ENCODE measurements around the gene SPEG. TPM values are rescaled to one million over a fixed set of nuclear protein-coding genes. Genes with fewer than 3 reads are reported as not detected.

The SPEG gene
- total RNA-seq (1.3 TPM), polyA plus RNA-seq (19.8 TPM)
- long read RNA-seq, donor 1: 0 reads
- long read RNA-seq, donor 2: 0 reads
- long read RNA-seq, donor 3: 0 reads
- long read RNA-seq, donor 4: 0 reads
- long read RNA-seq, donor 5, partial matches to known transcripts: 0 of 1 reads
- long read RNA-seq, donor 5, other reads (novel, unspliced or antisense): 0 of 1 reads
- long read RNA-seq, donor 6: 0 reads
- long read RNA-seq, donor 7: 0 reads
- long read RNA-seq, donor 8: 0 reads
- long read RNA-seq, donor 9: 0 reads
- long read RNA-seq, donor 10: 0 reads

GRCh38 chr2:219434718-219435525 is at the start of gene SPEG:
Gene SPEG, plus strand, starts transcription at chr2:219434843. Its CDS starts 135 bp downstream, at chr2:219434978.
- 13% methylated on average over 77 of the region's 77 CpGs for WGBS
- H3K27ac ChIP-seq (ENCODE audit: low read depth in 1 of 2, low read length in 1 of 2): no peak within 1 kb of the TSS
- no peaks in the 10 kb centered on the region for H3K36me3 ChIP-seq (ENCODE audit: control insufficient read depth in 2 of 2, insufficient read depth in 2 of 2, low read length in 1 of 2)
- peaks cover 31 to 83% of the 10 kb centered on the region in 2 donors for H3K27me3 ChIP-seq (ENCODE audit: control insufficient read depth in 2 of 2, insufficient read depth in 1 of 2, low read length in 1 of 2)
- H3K4me3 ChIP-seq (ENCODE audit: low read length in 2 of 2): no peak within 1 kb of the TSS
- H3K4me1 ChIP-seq (ENCODE audit: control insufficient read depth in 2 of 2, insufficient read depth in 2 of 2, low read length in 2 of 2): peaks cover 0 to 2% of the 10 kb centered on the region in 2 donors
- no peaks in the 10 kb centered on the region for H3K9me3 ChIP-seq (ENCODE audit: control insufficient read depth in 2 of 2, insufficient read depth in 1 of 2, low read length in 1 of 2)
- DNase-seq (ENCODE audit: low read depth in 6 of 9, low spot score in 9 of 9): no peak

- Histone ChIP-seq H3K4me3 (ENCODE audit: low read length in 2 of 2) (no peak overlapping the region), H3K27ac (ENCODE audit: low read depth in 1 of 2, low read length in 1 of 2) (no peak overlapping the region), H3K4me1 (ENCODE audit: control insufficient read depth in 2 of 2, insufficient read depth in 2 of 2, low read length in 2 of 2) (peaks cover 11 to 12% of the 10 kb centered on the region in 2 donors), H3K36me3 (ENCODE audit: control insufficient read depth in 2 of 2, insufficient read depth in 2 of 2, low read length in 1 of 2) (peaks cover 36 to 40% of the 10 kb centered on the region in 2 donors), H3K9me3 (ENCODE audit: control insufficient read depth in 2 of 2, insufficient read depth in 1 of 2, low read length in 1 of 2) (no peaks in the 10 kb centered on the region), H3K27me3 (ENCODE audit: control insufficient read depth in 2 of 2, insufficient read depth in 1 of 2, low read length in 1 of 2) (no peaks in the 10 kb centered on the region)
- DNase-seq (ENCODE audit: low read depth in 6 of 9, low spot score in 9 of 9): no peak
- WGBS: 98% methylated on average over 2 of the region's 2 CpGs
These were observed 49.8 kb upstream of the SPEG start for GRCh38 chr2:219384859-219385258.

DNA sequence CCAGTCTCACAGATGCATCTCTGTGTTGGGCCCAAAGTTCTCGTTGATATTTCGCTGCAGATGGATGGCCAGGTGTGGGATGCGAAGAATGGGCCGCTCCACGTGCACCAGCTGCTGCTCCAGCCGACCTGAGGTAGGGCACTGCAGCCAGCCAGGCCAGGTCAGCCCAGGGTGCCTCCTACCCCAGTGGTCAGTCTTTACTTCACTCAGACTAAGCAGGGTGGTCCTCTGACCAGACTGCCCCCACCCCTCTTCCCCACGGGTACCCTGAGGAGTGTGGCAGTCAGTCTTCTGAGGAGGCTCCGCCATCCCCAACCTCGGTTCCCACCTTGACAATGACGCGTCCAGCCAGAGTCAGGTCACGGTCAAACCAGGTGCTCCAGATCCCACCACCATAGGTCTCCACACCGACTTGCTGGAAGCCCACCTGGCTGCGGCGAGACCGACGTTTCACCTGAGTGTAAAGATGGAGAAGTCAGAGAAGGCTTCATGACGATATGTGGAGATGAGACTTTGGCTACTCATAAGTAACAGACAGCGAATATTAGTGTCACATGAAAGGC is 48.6 kb upstream of the SPEG start:
- Histone ChIP-seq H3K4me3 (ENCODE audit: low read length in 2 of 2) (no peak overlapping the region), H3K36me3 (ENCODE audit: control insufficient read depth in 2 of 2, insufficient read depth in 2 of 2, low read length in 1 of 2) (peaks cover 31 to 40% of the 10 kb centered on the region in 2 donors), H3K27me3 (ENCODE audit: control insufficient read depth in 2 of 2, insufficient read depth in 1 of 2, low read length in 1 of 2) (no peaks in the 10 kb centered on the region), H3K9me3 (ENCODE audit: control insufficient read depth in 2 of 2, insufficient read depth in 1 of 2, low read length in 1 of 2) (peaks cover 0 to 4% of the 10 kb centered on the region in 2 donors), H3K4me1 (ENCODE audit: control insufficient read depth in 2 of 2, insufficient read depth in 2 of 2, low read length in 2 of 2) (peaks cover 11 to 12% of the 10 kb centered on the region in 2 donors), H3K27ac (ENCODE audit: low read depth in 1 of 2, low read length in 1 of 2) (no peak overlapping the region)
- 99% methylated on average over 19 of the region's 19 CpGs for WGBS
- DNase-seq (ENCODE audit: low read depth in 6 of 9, low spot score in 9 of 9): no peak

GRCh38 chr2:219386532-219387280 is 47.9 kb upstream of the SPEG start:
- peak overlapping the region in 1 of 2 donors; percentile 92 for H3K27ac ChIP-seq (ENCODE audit: low read depth in 1 of 2, low read length in 1 of 2)
- H3K27me3 ChIP-seq (ENCODE audit: control insufficient read depth in 2 of 2, insufficient read depth in 1 of 2, low read length in 1 of 2): no peaks in the 10 kb centered on the region
- peaks cover 0 to 4% of the 10 kb centered on the region in 2 donors for H3K9me3 ChIP-seq (ENCODE audit: control insufficient read depth in 2 of 2, insufficient read depth in 1 of 2, low read length in 1 of 2)
- WGBS: 57% methylated on average over 19 of the region's 19 CpGs
- peaks cover 27 to 39% of the 10 kb centered on the region in 2 donors for H3K36me3 ChIP-seq (ENCODE audit: control insufficient read depth in 2 of 2, insufficient read depth in 2 of 2, low read length in 1 of 2)
- peak overlapping the region; percentile 85 to 88 for H3K4me3 ChIP-seq (ENCODE audit: low read length in 2 of 2)
- DNase-seq (ENCODE audit: low read depth in 6 of 9, low spot score in 9 of 9): peak in 2 of 9 donors; percentile 18 to 23
- peaks cover 11 to 12% of the 10 kb centered on the region in 2 donors for H3K4me1 ChIP-seq (ENCODE audit: control insufficient read depth in 2 of 2, insufficient read depth in 2 of 2, low read length in 2 of 2)

DNA sequence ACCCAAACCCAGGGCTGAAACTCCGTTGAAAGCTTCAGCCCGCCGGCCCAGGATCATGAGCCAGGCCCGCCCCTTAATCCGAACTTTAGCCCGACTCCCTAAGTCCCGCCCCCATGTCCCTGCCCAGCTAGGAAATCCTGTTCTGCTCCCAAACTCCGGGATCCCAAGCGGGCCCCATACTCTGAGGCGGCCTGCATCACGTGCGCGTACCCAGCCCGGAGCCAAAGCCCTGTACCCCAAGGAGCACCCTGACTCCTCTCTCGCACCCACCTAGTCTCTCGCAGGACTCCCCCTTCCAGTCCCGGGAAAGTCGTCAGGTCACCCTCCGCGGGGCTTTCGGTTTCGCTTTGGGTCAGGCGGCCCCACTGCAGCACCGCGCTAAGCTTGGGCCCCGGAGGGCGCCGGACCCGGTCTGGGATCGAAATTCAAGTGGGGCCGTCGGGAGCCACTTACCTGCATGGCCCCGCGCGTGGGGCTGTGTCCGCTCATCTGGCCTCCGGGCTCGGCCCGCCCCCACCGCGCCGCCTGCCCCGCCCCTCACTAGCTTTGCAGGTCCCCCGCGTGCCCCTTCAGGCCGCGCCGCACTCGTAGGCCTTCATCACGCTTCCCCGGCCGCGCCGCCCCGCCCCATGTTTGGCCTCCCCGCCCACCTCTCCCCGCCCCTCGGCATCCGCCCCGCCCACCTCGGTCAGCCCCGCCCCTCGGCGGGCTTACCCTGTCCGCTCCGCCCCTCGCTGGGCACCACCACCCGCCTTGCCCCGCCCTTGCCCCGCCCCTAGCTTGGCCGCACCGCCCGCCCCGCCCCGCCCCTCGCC is 47.1 kb upstream of the SPEG start, which contains the start of gene DNPEP:
TSS of gene DNPEP (minus strand) at position 607 of the 815 bp plus-strand sequence. CDS start at position 489, 118 bp downstream.
- no peaks in the 10 kb centered on the region for H3K27me3 ChIP-seq (ENCODE audit: control insufficient read depth in 2 of 2, insufficient read depth in 1 of 2, low read length in 1 of 2)
- H3K4me1 ChIP-seq (ENCODE audit: control insufficient read depth in 2 of 2, insufficient read depth in 2 of 2, low read length in 2 of 2): peaks cover 11 to 12% of the 10 kb centered on the region in 2 donors
- peaks cover 0 to 4% of the 10 kb centered on the region in 2 donors for H3K9me3 ChIP-seq (ENCODE audit: control insufficient read depth in 2 of 2, insufficient read depth in 1 of 2, low read length in 1 of 2)
- peak within 1 kb of the TSS; percentile 90 to 92 for H3K27ac ChIP-seq (ENCODE audit: low read depth in 1 of 2, low read length in 1 of 2)
- DNase-seq (ENCODE audit: low read depth in 6 of 9, low spot score in 9 of 9): peak in 5 of 9 donors; percentile 60 to 90 (median 80)
- H3K4me3 ChIP-seq (ENCODE audit: low read length in 2 of 2): peak within 1 kb of the TSS; percentile 85 to 88
- H3K36me3 ChIP-seq (ENCODE audit: control insufficient read depth in 2 of 2, insufficient read depth in 2 of 2, low read length in 1 of 2): peaks cover 24 to 33% of the 10 kb centered on the region in 2 donors
- whole genome bisulfite sequencing: under 1% methylated on average over 76 of the region's 76 CpGs

DNA sequence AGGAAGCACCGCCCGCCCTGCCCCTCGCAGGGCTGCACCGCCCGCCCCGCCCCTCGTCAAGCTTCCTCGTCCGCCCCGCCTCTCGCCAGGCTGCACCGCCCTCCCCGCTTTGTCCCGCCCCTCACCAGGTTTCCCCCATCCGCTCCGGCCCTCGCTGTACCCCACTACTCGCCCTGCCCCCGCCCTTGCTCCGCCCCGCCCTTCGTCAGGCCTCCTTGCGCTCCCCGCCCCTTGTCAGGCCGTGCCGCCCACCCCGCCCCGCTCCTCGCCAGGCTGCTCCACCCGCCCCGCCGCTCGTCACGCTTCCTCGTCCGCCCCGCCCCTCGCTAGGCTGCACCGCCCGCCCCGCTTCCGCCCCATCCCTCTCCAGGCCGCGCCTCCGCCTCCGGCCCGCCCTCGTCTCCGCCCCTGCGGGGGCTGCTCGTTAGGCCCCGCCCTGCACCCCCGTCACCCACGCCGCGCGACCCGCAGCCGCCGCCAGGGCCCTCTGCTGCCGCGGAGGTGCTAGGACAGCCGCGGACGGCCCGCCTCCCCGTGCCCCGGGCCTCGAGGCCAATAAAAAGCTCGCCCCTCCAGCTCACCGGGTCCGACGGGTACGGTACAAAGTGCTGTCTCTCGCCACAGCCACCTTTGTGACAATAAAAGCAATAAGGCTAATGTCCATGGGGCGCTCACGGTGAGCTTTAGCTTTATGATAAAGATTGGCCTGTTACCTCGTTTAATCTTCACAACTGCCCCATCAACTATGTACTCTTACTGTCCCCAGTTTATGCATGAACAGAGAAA is 46.3 kb upstream of the SPEG start:
- WGBS: 3% methylated on average over 77 of the region's 78 CpGs
- peak overlapping the region; percentile 67 to 88 for H3K27ac ChIP-seq (ENCODE audit: low read depth in 1 of 2, low read length in 1 of 2)

GRCh38 chr2:219388907-219389156 is 45.8 kb upstream of the SPEG start:
- peak in 1 of 9 donors; percentile 12 for DNase-seq (ENCODE audit: low read depth in 6 of 9, low spot score in 9 of 9)

More for the DNA sequence above, 46.3 kb upstream of the SPEG start:
- H3K4me1 ChIP-seq (ENCODE audit: control insufficient read depth in 2 of 2, insufficient read depth in 2 of 2, low read length in 2 of 2): peaks cover 11 to 12% of the 10 kb centered on the region in 2 donors
- H3K9me3 ChIP-seq (ENCODE audit: control insufficient read depth in 2 of 2, insufficient read depth in 1 of 2, low read length in 1 of 2): peaks cover 0 to 7% of the 10 kb centered on the region in 2 donors
- peak overlapping the region; percentile 23 to 85 for H3K4me3 ChIP-seq (ENCODE audit: low read length in 2 of 2)
- peaks cover 18 to 30% of the 10 kb centered on the region in 2 donors for H3K36me3 ChIP-seq (ENCODE audit: control insufficient read depth in 2 of 2, insufficient read depth in 2 of 2, low read length in 1 of 2)
- DNase-seq (ENCODE audit: low read depth in 6 of 9, low spot score in 9 of 9): peak; percentile 77 to 97 (median 93)
- H3K27me3 ChIP-seq (ENCODE audit: control insufficient read depth in 2 of 2, insufficient read depth in 1 of 2, low read length in 1 of 2): peaks cover 0 to 4% of the 10 kb centered on the region in 2 donors

More at GRCh38 chr2:219388907-219389156, 45.8 kb upstream of the SPEG start:
- 71% methylated on average over 6 of the region's 6 CpGs for WGBS
- Histone ChIP-seq H3K4me3 (ENCODE audit: low read length in 2 of 2) (peak overlapping the region; percentile 23 to 85), H3K27me3 (ENCODE audit: control insufficient read depth in 2 of 2, insufficient read depth in 1 of 2, low read length in 1 of 2) (peaks cover 0 to 5% of the 10 kb centered on the region in 2 donors), H3K36me3 (ENCODE audit: control insufficient read depth in 2 of 2, insufficient read depth in 2 of 2, low read length in 1 of 2) (peaks cover 16 to 25% of the 10 kb centered on the region in 2 donors), H3K4me1 (ENCODE audit: control insufficient read depth in 2 of 2, insufficient read depth in 2 of 2, low read length in 2 of 2) (peaks cover 11 to 12% of the 10 kb centered on the region in 2 donors), H3K9me3 (ENCODE audit: control insufficient read depth in 2 of 2, insufficient read depth in 1 of 2, low read length in 1 of 2) (peaks cover 0 to 7% of the 10 kb centered on the region in 2 donors), H3K27ac (ENCODE audit: low read depth in 1 of 2, low read length in 1 of 2) (peak overlapping the region in 1 of 2 donors; percentile 67)
